Heart left ventricle (tissue), 13 donors: ENCODE data around the gene RND3.

Source experiments
- CTCF ChIP-seq, 12 donors: fragments of 200-600 bp; sonication (generic) in 4 of 12; IDR thresholded peaks; one replicate each; pipeline versions ENCODE4 v1.5.0 to v1.8.0; 2018 to 2022; ENCODE audit warnings: antibody characterized with exemption in 12 of 12, mild to moderate bottlenecking in 5 of 12
- POLR2A ChIP-seq, 2 donors: fragments of 450-650 bp; IDR thresholded peaks; one replicate each; pipeline ENCODE4 v1.6.1; 2017; ENCODE audit warnings: antibody characterized with exemption in 2 of 2, mild to moderate bottlenecking in 2 of 2, moderate library complexity in 2 of 2
- donor health status: ischemic (EF 13 %, LVEDD 7.1; RV severe dilation, severe dysfunction).
- donor health status: DM: no; HTN: yes; CAD: no.
- donor health status: DM: no; HTN: no; CAD: no.
- donor health status: ischemic (EF 25% LVEDD 6.9; RV normal size, moderate dysfunction).
- donor health status: ischemic (EF 25% LVEDD 5.7; RV mildly dilated, moderate dysfunction).
- donor health status: ischemic (EF 35%, LVEDD 5.7; RV mildly dilated, moderate dysfunction).
- donor health status: nonischemic (EF 11% LVEDD 7.7; RV severe dilation, severe dysfunction).
- donor health status: DM: yes; HTN: yes; CAD: no.
- donor health status: PGD.
- donor health status: ischemic (EF 29% LVEDD 5.4; RV normal size, mild dysfunction).
- donor health status: nonischemic (EF 23%, LVEDD 6.1; RV moderate dilation, normal function).

DNA sequence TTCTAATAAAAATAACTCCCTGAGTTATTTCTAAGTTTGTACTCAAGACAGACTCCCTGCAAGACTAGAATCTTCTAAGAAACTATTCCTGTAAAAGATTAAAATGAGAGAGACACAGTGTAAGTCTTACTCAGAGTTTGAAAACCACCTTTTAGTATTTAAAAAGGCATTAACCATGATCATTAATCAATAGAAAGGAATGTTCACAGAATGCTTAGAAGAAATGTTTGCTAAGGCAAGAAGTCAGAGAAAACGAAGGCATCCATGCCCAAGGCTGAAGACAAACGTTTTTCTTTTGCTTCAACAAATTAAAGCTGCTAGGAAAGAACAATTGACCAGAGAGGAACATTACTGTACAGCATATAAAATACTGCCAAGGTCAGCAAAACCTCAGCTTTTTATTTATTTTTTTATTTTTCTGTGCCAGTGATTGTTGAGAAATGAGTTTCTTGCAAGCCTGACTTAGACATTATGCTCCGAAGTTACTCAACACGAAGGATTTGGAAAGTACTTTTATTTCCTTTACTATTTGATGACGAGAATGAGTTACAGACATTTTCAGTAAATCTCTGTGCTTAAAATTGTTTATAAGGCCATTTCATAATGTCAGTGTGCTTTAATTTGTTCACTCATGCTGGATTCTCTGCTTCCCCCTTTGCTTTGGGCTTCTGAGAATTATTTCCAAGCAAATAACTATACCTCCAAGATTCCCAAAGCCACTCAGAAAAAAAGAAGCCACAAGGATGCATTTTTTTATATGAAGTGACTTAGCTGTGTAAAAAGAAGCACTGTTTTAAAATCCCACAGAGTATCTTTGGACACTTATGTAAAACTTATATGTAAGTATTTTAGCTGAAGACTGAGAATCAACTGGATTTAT is 20.5 kb downstream of the RND3 start:
- TF ChIP-seq CTCF (IDR thresholded peaks at IDR 0.05) (no peak), POLR2A (IDR thresholded peaks at IDR 0.05) (no peak)
